Measurements from ENCODE around the gene SHANK3.
"Not testable (repeated sequence)": the region's sequence is repeated elsewhere in the genome, so short reads cannot be mapped to it uniquely, and the experiment has no call there.

SHANK3 gene

DNA sequence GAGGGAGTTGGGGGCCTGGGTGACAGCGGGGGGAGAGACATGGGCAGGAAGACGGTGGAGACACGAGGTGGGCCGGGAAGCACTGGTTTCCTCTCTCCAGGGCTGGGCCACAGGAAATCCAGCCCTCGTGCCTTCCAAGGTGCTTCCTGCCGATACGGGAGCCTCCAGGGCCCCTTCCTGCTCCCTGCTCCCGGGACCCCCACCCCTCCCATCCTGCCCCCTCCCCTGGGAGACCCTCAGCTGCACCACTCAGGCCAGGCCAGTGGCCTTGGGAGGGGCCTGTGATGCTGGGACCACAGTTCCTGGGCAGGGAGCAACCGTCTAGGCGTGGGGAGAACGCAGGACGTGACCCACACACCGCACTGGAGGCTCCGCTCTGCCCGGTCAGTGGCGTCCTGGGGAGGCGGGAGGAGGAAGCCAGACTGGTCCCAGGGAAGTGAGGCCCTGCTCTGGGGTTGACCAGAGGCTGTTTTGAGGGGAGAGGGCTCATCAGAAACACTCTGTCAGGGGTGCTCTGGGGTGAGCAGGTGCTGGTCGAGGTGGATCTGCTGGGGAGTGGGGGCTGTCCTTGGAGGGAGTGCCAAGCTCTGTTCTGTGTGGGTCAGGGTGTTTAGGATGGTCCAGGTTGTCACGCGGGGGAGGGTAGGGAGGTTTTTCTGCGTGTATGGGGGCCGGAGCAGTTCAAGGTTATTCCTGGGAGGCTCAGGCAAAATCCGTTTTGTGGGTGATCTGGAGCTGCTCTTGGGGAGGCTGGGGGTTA lies at the start of gene SHANK3:
Gene SHANK3 (plus strand): TSS at position 353 of the 760 bp plus-strand sequence.
- no peak for DNase-seq (ENCODE audit: low read depth, low spot score)

DNA sequence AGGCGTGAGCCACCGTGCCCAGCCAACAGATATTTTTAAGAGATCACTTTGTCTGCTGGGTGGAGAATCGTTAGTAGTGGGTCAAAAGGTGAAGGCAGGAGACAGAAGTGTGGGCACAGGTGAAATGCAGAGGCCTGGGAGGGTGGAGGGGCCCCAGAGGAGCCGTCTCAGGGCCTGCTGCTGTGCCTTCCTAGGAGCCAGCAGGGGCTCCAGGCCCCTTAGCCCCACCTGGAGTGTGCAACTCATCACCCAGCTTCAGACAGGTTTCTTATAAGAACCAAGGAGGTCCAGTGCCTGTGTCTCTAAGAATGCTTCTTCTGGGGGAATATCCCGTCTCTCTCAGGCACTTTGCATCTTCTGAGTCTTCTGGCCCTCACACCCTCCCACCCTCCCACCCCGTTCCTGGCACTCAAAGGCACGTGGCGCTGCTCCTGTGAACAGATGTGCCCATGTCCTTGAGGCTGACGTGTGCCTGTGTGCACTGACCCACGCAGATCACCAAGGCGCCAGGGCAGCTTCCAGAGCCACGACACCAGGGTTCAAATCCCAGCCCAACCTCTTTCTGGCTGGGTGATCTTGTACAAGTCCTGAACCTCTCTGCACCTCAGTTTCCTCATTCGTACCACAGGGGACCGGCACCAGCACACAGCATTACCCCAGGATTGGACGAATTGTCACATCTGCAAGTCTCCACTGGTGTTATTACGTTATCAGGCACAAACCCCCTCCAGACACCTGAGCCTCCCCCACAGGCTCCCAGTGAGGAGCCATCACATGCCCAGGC lies 48.1 kb upstream of the SHANK3 start:
- no peak for DNase-seq (ENCODE audit: low read depth, low spot score)

DNA sequence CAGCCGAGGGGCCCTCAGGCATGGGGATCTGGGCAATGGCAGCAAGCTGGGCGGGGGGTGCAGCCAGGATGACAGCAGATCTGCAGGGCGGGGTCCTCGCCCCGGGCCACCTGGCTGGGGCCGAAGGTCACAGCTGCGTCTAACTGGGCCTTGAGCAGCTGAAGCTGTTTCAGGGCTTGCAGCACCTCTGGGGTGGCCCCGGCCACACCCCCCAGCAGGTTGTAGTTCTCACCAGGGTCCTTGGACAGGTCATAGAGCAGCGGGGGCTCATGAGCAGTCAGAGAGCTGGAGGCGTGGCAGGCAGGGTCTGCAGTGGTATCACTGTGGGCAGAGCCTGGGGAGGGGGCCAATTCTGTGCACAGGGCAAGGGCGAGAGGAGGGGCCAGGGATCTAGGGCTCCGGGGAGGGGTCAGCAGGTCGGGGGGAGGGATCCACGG lies 47.5 kb upstream of the SHANK3 start:
- DNase-seq (ENCODE audit: low read depth, low spot score) = no peak

DNA sequence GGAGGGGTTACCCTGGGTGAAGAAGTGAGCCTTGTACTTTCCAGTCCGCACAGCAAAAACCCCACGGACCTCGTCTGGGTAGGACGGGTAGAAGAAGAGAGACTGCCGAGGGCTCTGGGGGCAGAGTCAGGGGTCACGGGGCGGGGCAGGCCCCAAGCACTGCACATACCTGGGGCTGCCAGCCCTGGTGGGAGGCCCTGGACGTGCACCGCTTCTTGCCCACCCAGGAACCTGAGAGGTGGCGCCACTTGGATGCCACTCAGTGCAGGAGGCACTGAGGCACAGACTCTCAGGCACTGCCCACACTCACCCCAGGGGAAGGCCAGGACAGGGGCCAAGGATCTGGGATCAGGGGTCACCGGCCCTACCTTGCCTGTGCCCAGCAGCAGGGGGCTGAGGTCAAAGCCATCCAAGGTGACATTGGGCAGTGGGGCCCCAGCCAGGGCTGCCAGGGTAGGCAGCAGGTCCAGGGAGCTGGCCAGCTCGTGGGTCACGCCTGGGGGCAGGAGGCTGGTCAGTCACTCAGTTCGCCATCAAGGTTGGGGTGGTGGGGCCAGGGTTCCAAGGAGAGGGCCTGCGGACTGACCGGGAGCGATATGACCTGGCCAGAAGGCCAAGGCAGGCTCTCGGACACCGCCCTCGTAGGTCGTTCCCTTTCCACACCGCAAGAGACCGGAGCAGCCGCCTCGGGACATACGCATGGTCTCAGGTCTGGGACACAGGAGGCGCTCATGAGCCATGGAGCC lies 46.9 kb upstream of the SHANK3 start:
- no peak for DNase-seq (ENCODE audit: low read depth, low spot score)

DNA sequence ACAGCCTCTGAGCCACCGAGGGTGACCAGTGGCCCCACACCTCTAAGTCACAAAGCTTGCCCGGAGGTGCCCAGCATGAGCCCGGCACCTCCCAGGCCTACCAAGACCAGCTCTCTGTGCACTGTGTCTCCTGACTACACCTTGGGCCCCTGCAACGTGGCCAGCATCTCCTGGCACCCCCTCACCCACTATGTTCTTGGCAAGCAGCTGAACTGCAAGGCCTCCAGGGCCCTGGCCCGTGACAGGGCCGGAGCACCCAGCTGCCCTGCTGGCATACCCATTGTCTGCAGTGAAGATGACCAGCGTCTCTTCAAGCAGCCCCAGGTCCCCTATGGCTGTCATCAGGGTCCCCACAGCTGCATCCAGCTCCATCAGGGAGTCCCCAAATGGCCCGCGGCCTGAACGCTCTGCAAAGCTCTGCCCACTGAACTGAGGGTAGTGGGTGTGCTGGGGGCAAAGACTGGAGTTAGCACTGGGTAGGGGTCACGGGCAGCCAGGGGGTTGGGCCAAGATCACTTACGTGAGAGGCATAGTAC lies 46.2 kb upstream of the SHANK3 start:
- DNase-seq (ENCODE audit: low read depth, low spot score) = no peak

DNA sequence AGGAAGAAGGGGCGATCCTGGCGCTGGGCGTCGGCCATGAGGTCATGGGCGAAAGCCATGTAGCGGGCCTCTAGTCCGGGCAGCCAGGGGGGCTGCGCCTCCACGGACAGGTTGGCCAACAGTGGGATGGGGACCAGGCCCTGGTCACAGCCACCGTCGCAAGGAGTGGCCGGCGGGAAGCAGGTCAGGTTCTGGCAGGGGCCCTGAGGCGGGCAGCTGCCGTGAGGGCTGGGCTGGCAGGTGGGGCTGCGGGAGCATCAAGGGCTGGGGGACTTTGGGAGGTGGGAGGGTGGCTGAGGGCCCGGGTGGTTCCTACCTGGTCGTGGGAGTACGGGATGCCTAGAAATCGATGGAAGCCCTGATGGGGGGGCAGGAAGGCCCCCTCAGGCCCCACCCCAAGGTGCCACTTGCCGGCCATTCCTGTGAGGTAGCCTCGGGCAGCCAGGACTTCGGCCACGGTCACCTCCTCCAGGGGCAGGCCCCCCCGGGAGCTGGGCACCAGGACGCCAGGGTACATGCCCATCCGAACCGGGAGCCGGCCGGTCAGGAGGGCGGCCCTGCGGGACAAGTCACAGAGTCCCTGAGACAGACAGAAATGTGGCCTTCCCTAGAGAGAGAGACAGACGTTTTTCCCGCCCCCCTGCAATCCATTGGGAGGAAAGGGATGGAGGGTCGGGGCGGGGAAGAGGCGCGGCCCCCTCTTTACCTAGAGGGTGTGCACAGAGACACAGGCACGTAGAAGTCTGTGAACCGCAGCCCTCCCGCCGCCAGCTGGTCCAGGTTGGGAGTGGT lies 45.6 kb upstream of the SHANK3 start:
- DNase-seq (ENCODE audit: low read depth, low spot score) = no peak

DNA sequence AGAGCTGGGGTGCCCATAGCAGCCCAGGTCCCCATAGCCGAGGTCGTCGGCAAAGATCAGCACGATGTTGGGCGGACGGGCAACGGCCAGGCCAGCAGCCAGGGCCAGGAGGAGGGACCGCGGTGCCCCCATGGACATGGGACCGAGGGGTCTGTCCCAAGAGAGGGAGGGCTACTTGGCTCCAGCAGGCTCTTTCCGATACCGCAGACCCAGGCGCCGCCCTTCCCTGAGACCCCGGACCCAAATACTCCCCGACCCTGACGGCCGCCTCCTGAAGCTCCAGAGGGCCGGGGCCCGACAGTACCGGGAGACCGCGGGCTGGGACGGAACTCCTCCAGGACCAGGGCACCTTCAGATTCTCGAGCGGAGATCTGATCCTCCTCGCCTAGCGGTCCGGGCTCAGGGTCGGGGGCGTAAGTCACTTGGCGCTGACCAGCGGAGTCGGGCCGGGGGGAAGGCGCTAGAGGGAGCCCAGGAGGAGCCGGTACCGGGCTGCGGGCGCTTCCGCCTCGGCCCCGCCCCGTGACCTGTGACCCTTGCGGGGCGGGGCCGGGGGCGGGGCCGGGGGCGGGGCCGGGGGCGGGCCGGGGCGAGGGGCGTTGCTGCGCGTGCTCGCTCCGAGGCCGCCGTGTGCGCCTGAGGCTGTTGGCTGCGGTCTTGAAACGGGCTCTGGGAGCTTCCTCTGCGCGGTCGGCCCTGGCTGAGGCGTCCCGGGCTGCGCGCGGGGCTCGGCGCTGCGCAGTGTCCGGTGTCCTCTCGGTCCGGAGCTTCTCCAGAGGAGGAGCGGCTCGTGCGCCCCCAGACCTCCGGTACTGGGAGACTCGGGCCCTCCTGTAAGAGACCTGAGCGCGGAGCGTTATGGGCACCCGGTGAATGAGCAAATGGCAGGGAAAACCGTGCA lies 44.7 kb upstream of the SHANK3 start, which contains the start of gene ARSA:
Gene ARSA (minus strand): TSS at position 511 of the 901 bp plus-strand sequence. CDS start 373 bp downstream, at position 138.
- peak; percentile 35 for DNase-seq (ENCODE audit: low read depth, low spot score)

DNA sequence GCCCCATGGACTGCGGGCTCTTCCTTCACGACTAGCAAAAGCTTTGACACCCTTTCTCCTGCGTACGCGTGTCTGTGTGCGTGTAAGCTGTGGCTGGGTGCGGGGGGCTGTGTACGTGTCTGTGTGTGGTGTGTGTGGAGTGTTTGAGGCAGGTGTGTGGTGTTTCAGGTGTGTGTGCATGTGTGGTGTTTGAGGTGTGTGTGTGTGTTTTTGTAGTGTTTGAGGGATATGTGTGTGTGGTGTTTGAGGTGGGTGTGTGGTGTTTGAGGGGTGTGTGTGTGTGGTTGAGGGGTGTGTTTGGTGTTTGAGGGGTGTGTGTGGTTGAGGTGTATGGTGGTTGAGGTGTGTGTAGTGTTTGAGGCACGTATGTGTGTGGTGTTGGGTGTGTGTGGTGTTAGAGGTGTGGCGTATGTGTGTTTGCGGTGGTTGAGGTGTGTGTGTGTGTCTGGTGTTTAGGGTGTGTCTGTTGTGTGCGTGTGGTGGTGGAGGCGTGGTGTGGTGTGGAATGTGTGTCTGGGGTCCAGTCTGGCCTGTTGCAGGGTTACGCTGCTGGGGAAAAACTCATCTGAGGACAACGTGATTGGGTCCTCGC lies 44.0 kb upstream of the SHANK3 start:
- DNase-seq (ENCODE audit: low read depth, low spot score) = no peak

DNA sequence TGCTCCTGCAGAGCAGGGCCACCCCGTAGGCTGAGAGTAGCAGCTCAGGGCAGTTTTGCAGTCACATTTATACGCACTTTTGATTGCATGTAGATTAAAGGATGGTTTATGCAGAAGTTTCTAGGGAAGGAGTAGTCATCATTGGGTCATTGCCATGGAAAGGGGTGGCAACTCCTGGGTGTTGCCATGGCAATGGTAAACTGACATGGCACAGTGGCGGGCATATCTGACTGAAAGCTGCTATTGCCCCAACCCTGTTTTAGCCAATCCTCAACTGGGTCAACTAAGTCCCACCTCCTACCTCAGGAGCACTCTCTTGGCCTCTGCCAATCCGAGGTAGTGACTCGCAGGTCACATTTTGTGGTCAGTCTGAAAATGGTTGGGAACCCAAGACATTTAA lies 42.2 kb upstream of the SHANK3 start:
- no peak for DNase-seq (ENCODE audit: low read depth, low spot score)

DNA sequence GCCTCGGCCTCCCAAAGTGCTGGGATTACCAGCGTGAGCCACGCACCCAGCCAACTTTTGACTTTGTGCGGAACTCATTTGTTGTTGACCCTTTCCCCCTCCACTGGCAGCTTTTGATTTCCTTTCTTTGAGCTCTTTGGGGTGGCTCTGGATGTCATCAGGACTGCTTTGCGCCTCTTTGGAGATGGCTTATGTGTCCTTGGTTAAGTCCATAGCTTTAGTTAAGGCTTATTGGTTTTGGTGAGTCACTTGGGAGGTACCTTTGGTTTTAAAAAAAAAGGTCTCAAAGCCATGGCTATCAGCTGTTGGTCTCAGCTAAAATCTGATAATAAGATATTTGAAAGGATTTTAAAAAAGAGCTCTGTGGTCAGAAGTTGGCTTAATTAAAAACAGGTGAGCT lies 39.5 kb upstream of the SHANK3 start:
- DNase-seq (ENCODE audit: low read depth, low spot score) = no peak

DNA sequence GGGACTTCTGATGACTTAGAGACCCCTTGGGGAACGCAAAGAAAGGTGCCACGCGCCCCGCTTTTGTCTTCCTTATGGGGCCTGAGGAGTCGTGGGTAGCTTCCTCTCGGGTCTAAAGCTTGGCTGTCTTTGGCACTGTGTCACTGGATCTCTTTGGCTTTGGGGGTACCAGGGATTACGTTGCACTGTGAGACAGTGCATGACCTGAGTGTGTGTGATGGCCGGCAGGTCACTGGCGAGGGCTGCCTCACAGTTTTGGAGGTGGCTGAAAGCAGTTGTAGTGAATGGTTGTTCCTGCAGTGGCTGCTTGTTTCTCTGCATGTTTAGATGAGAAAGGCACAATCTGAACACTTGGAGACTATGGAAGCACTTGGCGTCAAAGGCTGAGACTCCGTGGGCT lies 38.9 kb upstream of the SHANK3 start:
- no peak for DNase-seq (ENCODE audit: low read depth, low spot score)

DNA sequence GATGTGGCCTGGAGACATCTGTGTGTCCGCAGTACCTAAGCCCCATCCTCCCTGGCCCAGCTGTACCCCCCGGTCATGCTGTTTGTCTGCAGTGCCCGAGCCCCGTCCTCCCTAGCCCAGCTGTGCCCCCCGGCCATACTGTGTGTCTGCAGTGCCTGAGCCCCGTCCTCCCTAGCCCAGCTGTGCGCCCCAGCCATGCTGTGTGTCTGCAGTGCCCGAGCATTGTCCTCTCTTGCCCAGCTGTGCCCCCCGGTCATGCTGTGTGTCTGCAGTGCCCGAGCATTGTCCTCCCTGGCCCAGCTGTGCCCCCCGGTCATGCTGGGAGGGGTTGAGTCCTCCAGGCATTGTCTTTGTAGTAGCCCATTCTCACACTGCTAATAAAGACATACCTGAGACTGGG lies 37.0 kb upstream of the SHANK3 start:
- DNase-seq (ENCODE audit: low read depth, low spot score) = no peak

DNA sequence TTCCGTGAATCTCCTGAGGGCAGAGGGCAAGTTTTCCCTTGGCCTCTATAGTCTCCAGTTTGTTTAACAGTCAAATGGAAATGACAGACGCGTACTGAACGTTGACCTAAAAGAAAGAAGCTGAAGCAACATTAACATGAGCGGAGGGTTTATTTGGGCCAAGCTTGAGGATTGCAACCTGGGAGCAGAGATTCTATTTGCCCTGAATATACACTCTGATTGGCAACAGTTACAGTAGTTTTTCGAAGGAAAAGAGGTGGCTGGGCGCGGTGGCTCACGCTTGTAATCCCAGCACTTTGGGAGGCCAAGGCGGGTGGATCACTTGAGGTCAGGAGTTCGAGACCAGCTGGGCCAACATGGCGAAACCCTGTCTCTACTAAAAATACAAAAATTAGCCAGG lies 32.3 kb upstream of the SHANK3 start:
- DNase-seq (ENCODE audit: low read depth, low spot score) = not testable (repeated sequence)

DNA sequence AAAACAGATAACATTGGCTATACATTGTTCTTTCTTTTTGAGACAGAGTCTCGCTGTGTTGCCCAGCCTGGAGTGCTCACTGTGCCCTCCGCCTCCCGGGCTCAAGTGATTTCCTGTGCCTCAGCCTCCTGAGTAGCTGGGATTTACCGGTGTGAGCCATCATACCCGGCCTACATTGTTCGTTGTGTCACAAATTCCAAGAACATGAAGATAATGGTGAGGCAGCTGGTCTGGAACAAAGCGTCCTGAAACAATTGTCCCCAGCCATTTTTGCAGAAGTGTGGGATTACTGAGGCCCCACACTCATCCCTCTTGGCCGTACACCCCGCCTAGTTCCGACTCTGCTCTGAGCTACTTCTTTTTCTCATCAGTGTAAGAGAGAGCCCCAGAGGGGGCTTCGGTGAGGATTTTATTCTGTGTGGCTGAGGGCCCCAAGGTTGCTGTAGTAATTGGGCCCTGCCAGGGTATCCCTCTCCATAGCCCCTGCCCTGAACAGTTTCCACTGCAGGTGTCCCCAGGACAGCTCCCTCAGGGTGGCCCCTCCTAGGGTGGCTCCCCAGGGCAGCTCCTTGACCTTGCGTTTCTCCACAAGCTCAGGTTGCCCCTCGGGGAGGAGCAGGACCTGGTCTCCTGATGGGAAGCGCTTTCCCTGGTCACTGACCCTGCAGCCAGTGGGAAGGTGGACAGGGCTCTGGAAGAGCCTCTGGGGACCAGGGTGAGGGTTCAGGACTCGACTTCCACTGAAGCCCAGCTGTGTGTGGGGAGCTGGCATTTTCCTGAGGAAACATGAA lies 31.6 kb upstream of the SHANK3 start:
- no peak for DNase-seq (ENCODE audit: low read depth, low spot score)

DNA sequence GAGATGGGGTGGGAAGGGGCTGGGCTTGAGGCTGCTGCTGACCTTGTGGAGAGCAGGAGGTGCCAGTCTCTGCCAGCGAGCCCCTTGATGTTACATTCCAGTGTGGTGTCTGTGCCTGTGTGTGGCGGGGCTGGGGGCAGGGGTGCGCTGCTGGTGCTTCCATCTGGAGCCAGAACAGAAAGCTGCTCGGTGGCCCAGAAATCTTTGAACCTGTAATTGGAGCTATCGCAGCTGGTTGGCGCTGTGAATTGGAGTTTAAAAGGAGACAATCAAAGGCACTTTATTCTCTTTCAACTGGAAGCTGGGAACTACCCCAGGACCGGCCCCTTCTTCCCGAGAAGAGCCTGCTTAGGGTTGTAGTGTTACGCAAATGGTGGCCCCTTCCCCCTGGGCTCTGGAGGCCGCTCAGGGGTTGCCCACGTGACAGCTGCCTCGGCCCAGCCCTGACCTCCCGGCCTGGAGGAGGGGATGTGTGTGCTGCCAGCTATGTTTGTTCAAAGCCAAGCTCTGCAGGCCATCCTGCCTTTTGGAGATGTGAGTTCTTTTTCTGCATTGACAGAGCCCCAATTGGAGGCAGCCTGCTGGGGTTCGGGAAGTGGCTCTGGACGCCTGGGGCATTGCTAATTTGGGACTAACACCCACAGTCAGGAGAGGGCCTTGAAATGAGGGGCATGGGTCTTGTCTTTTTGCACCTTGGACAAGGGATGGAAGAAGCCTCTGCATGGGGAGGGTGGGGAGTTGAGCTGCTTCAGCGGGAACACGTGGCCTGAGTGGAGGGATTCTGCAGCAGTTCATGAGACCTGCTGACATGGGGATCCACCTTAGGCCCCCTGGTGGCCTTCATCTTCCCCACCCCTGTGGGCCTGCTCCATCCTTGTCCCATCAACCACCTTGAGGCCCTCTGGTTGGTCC lies 30.7 kb upstream of the SHANK3 start:
- peak; percentile 69 for DNase-seq (ENCODE audit: low read depth, low spot score)

DNA sequence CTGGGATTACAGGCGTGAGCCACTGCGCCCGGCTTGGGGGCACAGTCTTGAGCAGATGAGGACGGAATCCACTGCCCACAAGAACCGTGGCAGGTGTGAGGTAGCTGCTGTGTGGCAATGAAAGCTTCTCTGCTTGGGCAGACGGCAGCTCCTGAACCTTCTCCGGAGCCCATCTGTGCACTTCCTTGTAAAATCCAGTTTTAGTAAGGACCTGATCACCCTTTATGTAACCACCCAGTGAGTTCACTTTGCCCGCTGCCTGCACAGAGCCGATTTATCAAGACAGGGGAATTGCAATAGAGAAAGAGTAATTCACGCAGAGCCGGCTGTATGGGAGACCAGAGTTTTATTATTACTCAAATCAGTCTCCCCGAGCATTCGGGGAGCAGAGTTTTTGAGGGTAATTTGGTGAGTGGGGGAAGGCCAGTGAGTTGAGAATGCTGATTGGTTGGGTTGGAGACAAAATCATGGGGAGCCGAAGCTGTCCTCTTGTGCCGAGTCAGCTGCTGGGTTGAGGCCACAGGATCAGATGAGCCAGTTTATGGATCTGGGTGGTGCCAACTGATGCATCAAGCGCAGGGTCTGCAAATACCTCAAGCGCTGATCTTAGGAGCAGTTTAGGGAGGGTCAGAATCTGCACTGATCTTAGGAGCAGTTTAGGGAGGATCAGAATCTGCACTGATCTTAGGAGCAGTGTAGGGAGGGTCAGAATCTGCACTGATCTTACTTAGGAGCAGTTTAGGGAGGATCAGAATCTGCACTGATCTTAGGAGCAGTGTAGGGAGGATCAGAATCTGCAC lies 29.4 kb upstream of the SHANK3 start:
- not testable (repeated sequence) for DNase-seq (ENCODE audit: low read depth, low spot score)

DNA sequence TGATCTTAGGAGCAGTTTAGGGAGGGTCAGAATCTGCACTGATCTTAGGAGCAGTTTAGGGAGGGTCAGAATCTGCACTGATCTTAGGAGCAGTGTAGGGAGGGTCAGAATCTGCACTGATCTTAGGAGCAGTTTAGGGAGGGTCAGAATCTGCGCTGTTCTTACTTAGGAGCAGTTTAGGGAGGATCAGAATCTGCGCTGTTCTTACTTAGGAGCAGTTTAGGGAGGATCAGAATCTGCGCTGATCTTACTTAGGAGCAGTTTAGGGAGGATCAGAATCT lies 28.9 kb upstream of the SHANK3 start:
- not testable (repeated sequence) for DNase-seq (ENCODE audit: low read depth, low spot score)

Measured in smooth muscle cell of the brain vasculature (primary cell).